ENCODE measurements around the gene CEP131.

The CEP131 gene

GRCh38 chr17:81169870-81170309 is 52.9 kb downstream of the CEP131 start:
- ChIA-PET POLR2A (ENCODE audit: low non-redundant PET) (no interaction called here), CTCF (no interaction called here)
- no peak for DNase-seq (ENCODE audit: low spot score)
- no peak overlapping the region for H3K27ac ChIP-seq
- no peak for TF ChIP-seq CTCF (conservative IDR thresholded peaks at IDR 0.05; ENCODE audit: low read depth)

GRCh38 chr17:81167638-81168037 is 55.1 kb downstream of the CEP131 start:
- ChIA-PET CTCF (no interaction called here), POLR2A (ENCODE audit: low non-redundant PET) (no interaction called here)
- no peak overlapping the region for H3K27ac ChIP-seq
- no peak for TF ChIP-seq CTCF (conservative IDR thresholded peaks at IDR 0.05; ENCODE audit: low read depth)
- no peak for DNase-seq (ENCODE audit: low spot score)

GRCh38 chr17:81167194-81167524 is 55.6 kb downstream of the CEP131 start:
- POLR2A ChIA-PET (ENCODE audit: low non-redundant PET): no interaction called here
- CTCF ChIA-PET: no interaction called here
- H3K27ac ChIP-seq: no peak overlapping the region
- no peak for DNase-seq (ENCODE audit: low spot score)
- no peak for TF ChIP-seq CTCF (conservative IDR thresholded peaks at IDR 0.05; ENCODE audit: low read depth)

GRCh38 chr17:81166033-81166492 is 56.7 kb downstream of the CEP131 start, which contains the start of gene AATK:
TSS of gene AATK (minus strand) at chr17:81166221. CDS start at chr17:81165992, 229 bp downstream.
- ChIA-PET POLR2A (ENCODE audit: low non-redundant PET) (interaction anchor here (0.7 kb wide), 1 partner anchor 20 kb away, joined by 3 read pairs; no protein-coding TSS in a partner anchor), CTCF (no interaction called here)
- H3K27ac ChIP-seq: no peak within 1 kb of the TSS
- no peak for TF ChIP-seq CTCF (conservative IDR thresholded peaks at IDR 0.05; ENCODE audit: low read depth)
- no peak for DNase-seq (ENCODE audit: low spot score)

GRCh38 chr17:81165246-81166032 is 57.3 kb downstream of the CEP131 start, which contains the start of gene PVALEF:
TSS of gene PVALEF (plus strand) at chr17:81165507. CDS start at chr17:81181227, 15,720 bp downstream.
- H3K27ac ChIP-seq: no peak within 1 kb of the TSS
- CTCF ChIA-PET: no interaction called here
- DNase-seq (ENCODE audit: low spot score): no peak
- POLR2A ChIA-PET (ENCODE audit: low non-redundant PET): interaction anchor here (0.7 kb wide), 1 partner anchor 19 kb away, joined by 3 read pairs; no protein-coding TSS in a partner anchor
- no peak for TF ChIP-seq CTCF (conservative IDR thresholded peaks at IDR 0.05; ENCODE audit: low read depth)

- TF ChIP-seq CTCF (conservative IDR thresholded peaks at IDR 0.05; ENCODE audit: low read depth): no peak
- POLR2A ChIA-PET (ENCODE audit: low non-redundant PET): no interaction called here
Measured at GRCh38 chr17:81164371-81165245, 58.2 kb downstream of the CEP131 start.

More at GRCh38 chr17:81164371-81165245, 58.2 kb downstream of the CEP131 start:
- no peak for DNase-seq (ENCODE audit: low spot score)
- no peak overlapping the region for H3K27ac ChIP-seq
- CTCF ChIA-PET: no interaction called here
